Amniotic epithelial cell (primary cell): ENCODE measurements around the gene NPPC.
"Not testable (repeated sequence)": the region's sequence is repeated elsewhere in the genome, so short reads cannot be mapped to it uniquely, and the experiment has no call there.

Experiments used
- DNase-seq: peaks from one replicate; pipeline ENCODE4 v3.0.0-alpha.2; 2010; ENCODE audit warnings: low read depth

NPPC gene

DNA sequence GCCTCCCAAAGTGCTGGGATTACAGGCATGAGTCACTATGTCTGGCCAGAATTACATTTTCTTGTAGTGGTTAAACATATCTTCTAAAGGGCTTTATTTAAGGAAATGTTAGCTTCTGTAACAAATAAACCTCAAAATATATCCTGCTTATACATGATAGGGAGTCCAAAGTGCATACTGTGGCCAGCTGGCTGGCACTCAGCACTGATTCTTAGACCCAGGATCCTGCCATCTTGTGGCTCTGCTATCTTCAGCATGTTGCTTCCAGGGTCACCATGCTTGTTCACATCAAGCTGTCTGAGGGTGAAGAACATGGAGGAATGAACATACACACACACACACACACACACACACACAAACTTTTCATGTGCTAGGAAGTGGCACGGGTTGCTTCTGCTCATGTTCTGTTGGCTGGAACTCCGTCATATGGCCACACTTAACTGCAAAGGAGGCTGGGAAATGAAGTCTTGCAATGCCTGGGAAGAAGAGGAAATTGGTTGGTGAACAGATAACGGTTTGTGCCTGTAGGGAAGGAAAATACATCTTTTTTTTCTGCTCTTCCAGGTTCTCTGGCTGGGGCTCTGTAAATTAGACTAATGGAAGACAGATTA lies 40.0 kb downstream of the NPPC start:
- no peak for DNase-seq

DNA sequence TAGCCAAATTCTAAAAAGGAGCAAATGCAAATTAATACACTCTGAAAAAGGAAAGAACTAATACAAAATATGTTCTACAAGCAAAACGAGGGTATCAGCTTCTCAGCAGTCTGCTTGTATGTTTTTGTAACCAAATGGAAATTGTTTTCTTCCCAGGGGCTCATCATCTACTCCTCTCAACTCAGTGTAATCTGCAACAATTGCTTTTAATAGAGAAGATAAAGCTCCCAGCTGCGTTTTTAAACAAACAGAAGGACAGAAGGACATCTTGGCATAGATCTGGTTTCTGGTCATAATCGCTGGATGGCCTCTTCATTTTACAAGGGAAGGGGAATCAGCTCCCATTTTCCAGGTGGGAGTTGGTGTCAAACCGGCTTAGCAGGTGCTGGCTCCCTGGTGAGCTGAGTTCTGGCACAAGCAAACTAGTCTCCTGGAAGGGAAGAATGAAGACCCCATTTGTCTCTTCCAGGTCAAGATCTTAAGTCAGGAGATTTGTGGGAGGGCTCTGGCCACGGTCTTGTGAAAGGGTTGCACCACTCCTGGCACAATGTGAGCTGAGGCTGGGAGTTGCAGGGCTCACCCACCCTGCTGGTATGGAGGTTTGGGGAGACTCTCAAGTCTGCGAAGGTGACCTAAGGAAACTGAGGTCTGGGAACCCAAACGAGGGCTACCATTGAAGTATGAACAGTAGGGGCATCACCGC lies 41.6 kb downstream of the NPPC start:
- no peak for DNase-seq

DNA sequence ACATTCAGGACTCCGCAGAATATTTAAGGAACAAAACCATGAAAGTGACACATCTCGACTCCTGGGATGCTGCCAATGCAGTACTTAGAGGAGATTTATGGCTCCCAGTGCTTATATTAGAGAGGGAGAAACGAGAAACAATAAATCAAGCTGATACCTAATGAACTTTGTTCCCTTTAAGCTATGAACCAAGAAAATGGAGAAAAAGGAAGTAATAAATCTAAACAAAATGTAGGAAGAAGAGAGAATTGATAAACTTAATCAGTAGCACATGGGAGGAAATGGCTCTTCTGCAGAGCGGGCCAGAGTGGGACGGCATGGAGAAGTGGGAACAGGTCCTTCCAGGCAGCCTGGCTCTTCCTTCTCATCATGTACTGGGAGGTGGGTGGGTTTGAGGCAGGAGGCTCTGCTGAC lies 42.7 kb downstream of the NPPC start:
- DNase-seq, result no peak

DNA sequence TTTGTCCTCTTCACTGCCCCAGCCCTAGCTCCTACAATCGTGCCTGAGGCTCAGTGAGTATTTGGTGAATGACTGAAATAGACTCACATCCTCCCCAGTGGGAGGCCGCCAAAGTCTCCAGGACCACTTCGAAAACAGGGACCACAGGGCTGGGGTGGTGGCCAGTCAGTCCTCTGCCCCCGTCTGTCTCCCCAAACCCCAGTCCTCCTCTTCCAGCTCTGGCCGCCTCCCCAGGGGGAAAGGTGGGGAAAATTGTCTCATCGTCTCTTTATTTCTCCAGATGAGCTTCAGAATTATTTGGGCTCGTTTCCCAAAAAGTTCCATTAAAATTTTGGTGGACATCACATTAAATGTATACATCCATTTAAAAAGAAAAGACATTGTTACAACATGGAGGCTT lies 43.5 kb downstream of the NPPC start:
- DNase-seq, result no peak

DNA sequence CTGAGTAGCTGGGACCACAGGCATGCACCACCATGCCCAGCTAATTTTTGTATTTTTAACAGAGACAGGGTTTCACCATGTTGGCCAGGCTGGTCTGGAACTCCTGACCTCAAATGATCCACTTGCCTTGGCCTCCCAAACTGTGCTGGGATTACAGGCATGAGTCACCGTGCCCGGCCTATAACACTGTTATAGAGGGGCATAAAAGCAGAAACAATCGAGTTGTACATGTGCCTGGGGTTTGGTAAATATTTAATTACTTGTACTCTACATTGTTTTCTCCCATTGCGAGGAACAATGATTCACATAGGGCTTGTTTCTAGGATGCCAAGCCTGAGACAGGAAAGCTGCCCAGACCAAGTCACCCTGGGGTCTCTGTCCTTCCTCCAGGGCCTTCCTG lies 45.8 kb downstream of the NPPC start:
- DNase-seq, result not testable (repeated sequence)

DNA sequence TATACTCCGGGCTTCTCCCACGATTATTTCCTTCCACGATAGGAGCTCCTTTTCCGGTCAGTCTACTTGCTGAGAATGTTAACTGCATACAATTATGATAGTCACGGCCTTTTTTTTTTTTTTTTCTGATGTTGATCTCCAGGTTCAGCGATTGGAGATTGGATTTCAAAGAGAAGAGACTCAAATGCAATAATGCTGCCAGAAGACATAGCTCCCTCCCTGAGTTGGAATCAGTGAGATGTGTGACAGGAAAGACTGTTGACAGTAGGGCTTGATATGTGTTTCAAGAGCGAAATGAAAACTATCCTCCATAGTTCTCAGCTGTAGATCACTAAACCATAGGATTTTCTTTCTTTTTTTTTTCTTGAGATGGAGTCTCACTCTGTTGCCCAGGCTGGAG lies 47.0 kb downstream of the NPPC start:
- no peak for DNase-seq

DNA sequence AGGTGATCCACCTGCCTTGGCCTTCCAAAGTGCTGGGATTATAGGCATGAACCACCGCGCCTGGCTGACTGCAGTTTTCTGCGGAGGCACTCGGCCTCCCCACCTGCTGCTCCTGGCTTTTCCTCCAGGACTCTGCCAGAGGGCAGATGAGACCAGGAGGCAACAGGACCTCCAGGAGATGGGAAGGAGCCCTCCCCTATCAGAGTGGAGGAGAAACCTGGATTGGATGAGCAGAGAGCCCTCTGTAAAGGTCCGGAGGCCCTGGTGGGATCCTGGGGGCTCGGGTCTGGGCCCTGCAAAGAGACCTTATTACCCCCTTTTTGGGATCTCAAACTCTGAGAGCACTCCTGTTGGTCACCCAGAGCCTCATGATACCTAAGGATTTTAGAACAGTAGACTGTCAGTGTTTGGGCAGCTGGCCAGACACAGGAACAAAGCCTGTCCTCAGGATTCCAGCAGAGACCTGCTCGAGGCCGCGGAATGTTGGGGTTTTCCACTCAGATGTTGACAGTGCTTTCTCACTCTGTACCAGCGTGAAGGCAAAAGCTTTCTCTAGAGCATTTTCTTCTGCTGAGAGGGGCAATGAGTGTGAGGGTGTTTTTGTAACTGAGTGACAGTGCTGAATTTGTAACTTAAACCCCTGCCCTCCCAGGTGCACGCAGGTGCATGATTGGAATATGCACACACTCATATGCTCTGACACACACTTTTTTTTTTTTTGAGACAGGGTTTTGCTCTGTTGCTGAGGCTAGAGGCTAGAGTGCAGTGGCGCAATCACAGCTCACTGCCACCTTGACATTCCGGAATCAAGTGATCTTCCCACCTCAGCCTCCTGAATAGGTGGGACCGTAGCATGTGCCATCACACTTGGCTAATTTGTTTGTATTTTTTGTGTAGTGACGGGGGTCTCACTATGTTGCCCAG lies 48.4 kb downstream of the NPPC start:
- no peak for DNase-seq

DNA sequence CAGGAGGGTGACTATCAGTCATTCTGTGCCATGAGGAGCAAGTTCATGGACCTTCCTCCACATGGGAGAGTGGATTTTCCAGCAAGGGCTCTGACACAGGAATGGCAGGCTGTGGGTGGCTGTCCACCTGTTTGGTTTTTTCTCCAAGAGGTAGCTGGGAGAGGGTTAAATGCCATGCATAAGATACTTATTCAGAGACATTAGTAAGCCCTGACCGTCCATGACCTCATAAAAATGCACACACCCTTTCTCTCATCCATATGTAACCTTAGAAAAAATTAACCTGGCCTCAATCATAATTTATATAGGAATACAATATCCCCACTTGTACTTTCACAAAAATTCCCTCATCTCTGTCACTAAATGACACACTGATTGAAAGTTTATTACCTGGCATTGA lies 51.3 kb downstream of the NPPC start:
- DNase-seq, result no peak
